PC-9 (cell line): ENCODE data around the gene WDR27. TPM values are rescaled to one million over a fixed set of nuclear protein-coding genes. Genes with fewer than 3 reads are reported as not detected.
"Not testable (repeated sequence)": the region's sequence is repeated elsewhere in the genome, so short reads cannot be mapped to it uniquely, and the experiment has no call there.

Experiments
- BruUV-seq: library from RNA; stranded (reverse); fragments of 400-500 nt; replicated peaks from 2 replicates; lab custom pipeline; 2021; lab: Mats Ljungman, UMichigan
- CTCF ChIA-PET: fragments of 300-600 bp; sonication (Branson Sonifier 250); formaldehyde crosslinking; loops from one replicate; lab custom pipeline; 2022; ENCODE audit warnings: antibody characterized with exemption; lab: Charles Lee
- POLR2A ChIA-PET: fragments of 300-600 bp; sonication (Branson Sonifier 250); formaldehyde crosslinking; loops from one replicate; lab custom pipeline; 2022; ENCODE audit warnings: antibody characterized with exemption; ENCODE audit not compliant: unreplicated experiment; lab: Charles Lee
- DNase-seq, 2 experiments: peaks; one replicate each; pipeline versions ENCODE4 v3.0.0 to v3.0.0-alpha.2; 2015 to 2022; ENCODE audit warnings: mixed read lengths in 1 of 2
- H2AFZ ChIP-seq: fragments of 200-600 bp; sonication (generic); 2 replicates; pipeline ENCODE4 v1.8.1; 2017; ENCODE audit warnings: antibody characterized with exemption
- H3F3A ChIP-seq: fragments of 200-600 bp; sonication (generic); 2 replicates; pipeline ENCODE4 v1.8.1; 2017; ENCODE audit warnings: antibody characterized with exemption, mild to moderate bottlenecking, low read depth; ENCODE audit not compliant: insufficient read depth
- H3K27ac ChIP-seq: fragments of 200-600 bp; sonication (generic); 2 replicates; pipeline ENCODE4 v1.6.1; 2016; ENCODE audit warnings: mixed run types
- H3K27me3 ChIP-seq: fragments of 200-600 bp; sonication (generic); 2 replicates; pipeline ENCODE4 v1.6.1; 2016; ENCODE audit warnings: low read depth, mixed run types; ENCODE audit not compliant: insufficient read depth
- H3K36me3 ChIP-seq: fragments of 200-600 bp; sonication (generic); 2 replicates; pipeline ENCODE4 v1.6.1; 2016; ENCODE audit warnings: low read depth, mixed run types
- H3K4me1 ChIP-seq: fragments of 200-600 bp; sonication (generic); replicated peaks from 2 replicates; pipeline ENCODE4 v1.6.1; 2016; ENCODE audit warnings: mixed run types; ENCODE audit not compliant: insufficient read depth
- H3K4me2 ChIP-seq: fragments of 200-600 bp; sonication (generic); 2 replicates; pipeline ENCODE4 v1.6.1; 2017; ENCODE audit warnings: mixed run types
- H3K4me3 ChIP-seq: fragments of 200-600 bp; sonication (generic); 2 replicates; pipeline ENCODE4 v1.6.1; 2016; ENCODE audit warnings: mixed run types
- H3K79me2 ChIP-seq: fragments of 200-600 bp; sonication (generic); 2 replicates; pipeline ENCODE4 v1.6.1; 2017; ENCODE audit warnings: low read depth, mixed run types
- H3K9me2 ChIP-seq: fragments of 200-600 bp; sonication (generic); 2 replicates; pipeline ENCODE4 v1.8.1; 2017; ENCODE audit warnings: mild to moderate bottlenecking; ENCODE audit not compliant: insufficient read depth
- H3K9me3 ChIP-seq: fragments of 200-600 bp; sonication (generic); 2 replicates; pipeline ENCODE4 v1.8.1; 2016; ENCODE audit warnings: low read depth; ENCODE audit not compliant: insufficient read depth
- H4K20me1 ChIP-seq: fragments of 200-600 bp; sonication (generic); 2 replicates; pipeline ENCODE4 v1.8.1; 2017; ENCODE audit not compliant: insufficient read depth
- CTCF ChIP-seq: fragments of 200-600 bp; sonication (generic); conservative IDR thresholded peaks from 2 replicates; pipeline ENCODE4 v1.6.1; 2017; ENCODE audit warnings: mixed run types, antibody characterized with exemption, mild to moderate bottlenecking, moderate library complexity
- EZH2 ChIP-seq: fragments of 200-600 bp; sonication (generic); IDR thresholded peaks from 2 replicates; pipeline ENCODE4 v1.8.0; 2017; ENCODE audit warnings: antibody characterized with exemption, low read depth
- intact Hi-C: fragments of 100-400 bp; cut with micrococcal nuclease; formaldehyde crosslinking; loops from one replicate; pipeline ENCODE4 v1.10.0; 2022; ENCODE audit not compliant: unreplicated experiment
- total RNA-seq: library from RNA; stranded (reverse); gene quantifications from 2 replicates; pipeline ENCODE4 v1.2.3, GENCODE V29; 2021

The WDR27 gene
- total RNA-seq, 1 experiment from 2014 or later = 54.2 TPM

- Histone ChIP-seq H3F3A (no peaks in the 10 kb centered on the region), H3K27ac (no peak overlapping the region), H3K36me3 (no peaks in the 10 kb centered on the region; the same call in 1 of the 2 replicates), H3K4me1 (no peaks in the 10 kb centered on the region), H4K20me1 (no peaks in the 10 kb centered on the region), H3K9me2 (no peaks in the 10 kb centered on the region), H3K9me3 (no peaks in the 10 kb centered on the region), H3K4me2 (no peak overlapping the region), H2AFZ (no peak overlapping the region), H3K27me3 (no peaks in the 10 kb centered on the region), H3K79me2 (no peaks in the 10 kb centered on the region), H3K4me3 (no peak overlapping the region)
- ChIA-PET CTCF (no interaction called here), POLR2A (no interaction called here)
- no peak for DNase-seq
- no TSS peak for BruUV-seq
- intact Hi-C loops = no loop called here
- no peak for TF ChIP-seq CTCF
Observed at GRCh38 chr6:169647637-169648036, 54.2 kb downstream of the WDR27 start.

GRCh38 chr6:169646906-169647567, 54.8 kb downstream of the WDR27 start:
- no peak for DNase-seq
- no peaks in the 10 kb centered on the region for H3K79me2 ChIP-seq
- no peak overlapping the region for H2AFZ ChIP-seq
- no peak overlapping the region for H3K27ac ChIP-seq
- TF ChIP-seq CTCF = no peak
- no peak for TF ChIP-seq EZH2
- CTCF ChIA-PET = no interaction called here
- H3K9me2 ChIP-seq = no peaks in the 10 kb centered on the region
- H3K4me3 ChIP-seq = no peak overlapping the region
- intact Hi-C loops = no loop called here
- no peaks in the 10 kb centered on the region for H3K9me3 ChIP-seq
- no TSS peak for BruUV-seq
- no peaks in the 10 kb centered on the region for H4K20me1 ChIP-seq
- H3K4me2 ChIP-seq = no peak overlapping the region
- no peaks in the 10 kb centered on the region for H3K27me3 ChIP-seq
- POLR2A ChIA-PET = no interaction called here
- no peaks in the 10 kb centered on the region; the same call in 1 of the 2 replicates for H3K36me3 ChIP-seq
- H3F3A ChIP-seq = no peaks in the 10 kb centered on the region
- H3K4me1 ChIP-seq = no peaks in the 10 kb centered on the region

- H3K4me2 ChIP-seq, BruUV-seq, H3K27ac ChIP-seq, H3F3A ChIP-seq, H2AFZ ChIP-seq, H3K79me2 ChIP-seq, H3K9me3 ChIP-seq, DNase-seq, POLR2A ChIA-PET, H4K20me1 ChIP-seq, CTCF ChIA-PET, H3K9me2 ChIP-seq, H3K4me1 ChIP-seq, H3K27me3 ChIP-seq, H3K36me3 ChIP-seq, H3K4me3 ChIP-seq, intact Hi-C loops: not testable (repeated sequence)
Observed at GRCh38 chr6:169645459-169645858, 56.4 kb downstream of the WDR27 start.

- no peaks in the 10 kb centered on the region for H3K79me2 ChIP-seq
- H2AFZ ChIP-seq = no peak overlapping the region
- H3K27me3 ChIP-seq = no peaks in the 10 kb centered on the region
- H3K4me3 ChIP-seq = no peak overlapping the region
- no TSS peak for BruUV-seq
- no peak for TF ChIP-seq CTCF
- TF ChIP-seq EZH2 = no peak
- no peaks in the 10 kb centered on the region for H3K9me3 ChIP-seq
- H3F3A ChIP-seq = no peaks in the 10 kb centered on the region
- H3K36me3 ChIP-seq = no peaks in the 10 kb centered on the region
- H3K27ac ChIP-seq = no peak overlapping the region
- H3K4me1 ChIP-seq = no peaks in the 10 kb centered on the region
- H4K20me1 ChIP-seq = no peaks in the 10 kb centered on the region
- H3K4me2 ChIP-seq = no peak overlapping the region
- CTCF ChIA-PET = no interaction called here
- POLR2A ChIA-PET = no interaction called here
- intact Hi-C loops = no loop called here
- no peak for DNase-seq
- no peaks in the 10 kb centered on the region for H3K9me2 ChIP-seq
Observed at GRCh38 chr6:169643521-169643920, 58.3 kb downstream of the WDR27 start.
